ENCODE results near the gene MTA1.

DNA sequence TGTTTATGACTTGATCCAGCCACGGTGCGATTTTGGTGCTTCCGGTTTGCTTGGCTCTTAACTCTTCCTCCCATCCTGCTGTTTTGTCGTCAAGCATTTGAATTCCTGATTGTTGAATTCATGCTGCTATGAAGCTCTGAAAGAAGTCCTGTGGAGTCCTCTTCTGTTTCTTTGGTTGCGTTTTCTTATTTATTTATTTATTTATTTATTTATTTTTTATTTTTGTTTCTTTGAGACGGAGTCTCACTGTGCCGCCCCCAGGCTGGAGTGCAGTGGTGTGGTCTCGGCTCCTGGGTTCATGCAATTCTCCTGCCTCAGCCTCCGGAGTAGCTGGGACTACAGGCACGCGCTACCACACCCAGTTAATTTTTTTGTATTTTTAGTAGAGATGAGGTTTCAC is 3.0 kb upstream of the MTA1 start:
- TF ChIP-seq CTCF (IDR thresholded peaks at IDR 0.05; ENCODE audit: control extremely low read depth in 1 of 3, insufficient read depth in 1 of 3, low read depth in 1 of 3, low read length in 3 of 3) (no peak), SP4 (IDR thresholded peaks at IDR 0.05; ENCODE audit: low read length) (no peak), JUND (IDR thresholded peaks at IDR 0.05; ENCODE audit: low read length) (no peak), KDM1A (IDR thresholded peaks at IDR 0.05; ENCODE audit: borderline replicate concordance, low read length) (no peak), TBP (IDR thresholded peaks at IDR 0.05; ENCODE audit: low read depth, low read length) (no peak), SRF (IDR thresholded peaks at IDR 0.05; ENCODE audit: low read depth, low read length) (no peak), RNF2 (IDR thresholded peaks at IDR 0.05; ENCODE audit: borderline replicate concordance, low read depth, low read length, missing control alignments, poor library complexity, severe bottlenecking) (no peak), POLR2AphosphoS5 (IDR thresholded peaks at IDR 0.05; ENCODE audit: low read depth, low read length) (no peak), RFX5 (IDR thresholded peaks at IDR 0.05; ENCODE audit: borderline replicate concordance, low read depth, low read length) (no peak), CHD1 (IDR thresholded peaks at IDR 0.05; ENCODE audit: low read depth, low read length) (no peak)

Measured in H1 (cell line).